Measurements from ENCODE around the gene EPM2A.

Gene EPM2A

DNA sequence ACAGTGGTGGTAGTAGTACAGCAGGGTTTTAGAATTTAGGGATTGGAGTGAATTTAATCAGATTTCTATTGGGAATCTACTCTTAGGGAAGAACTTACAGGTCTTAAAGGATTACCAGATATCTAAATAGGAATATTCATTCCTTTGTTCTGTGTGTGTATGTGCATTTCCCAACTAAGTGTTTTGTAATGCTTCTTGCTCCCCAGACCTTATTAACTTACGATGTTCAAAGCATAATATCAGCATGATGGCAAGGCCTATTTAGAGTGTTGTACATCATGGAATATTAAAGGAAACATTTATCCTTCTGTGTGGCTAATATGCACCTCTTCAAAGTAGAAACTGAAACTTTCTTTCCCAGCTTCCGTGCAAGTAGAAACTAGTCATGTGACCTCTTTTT lies 133.9 kb downstream of the EPM2A start:
- DNase-seq, result no peak

DNA sequence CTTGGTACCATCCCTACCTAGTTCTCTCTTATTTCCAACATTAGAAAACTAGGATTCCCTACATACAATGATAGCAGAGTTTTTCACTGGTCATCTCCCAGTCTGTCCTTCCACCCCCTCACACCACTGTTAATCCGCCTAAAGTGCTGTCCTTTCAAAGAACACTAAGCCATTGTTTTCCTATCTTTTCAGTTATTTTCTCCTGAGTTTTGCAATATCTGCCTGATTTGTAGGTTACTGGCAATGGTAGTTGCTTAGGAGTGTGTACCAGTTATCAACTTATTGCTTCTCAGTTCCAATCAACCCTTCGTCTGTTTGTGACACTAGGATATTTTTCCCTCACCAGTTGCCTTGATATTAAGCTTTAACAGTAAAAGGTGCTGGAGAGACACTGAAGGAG lies 135.0 kb downstream of the EPM2A start:
- no peak for DNase-seq

DNA sequence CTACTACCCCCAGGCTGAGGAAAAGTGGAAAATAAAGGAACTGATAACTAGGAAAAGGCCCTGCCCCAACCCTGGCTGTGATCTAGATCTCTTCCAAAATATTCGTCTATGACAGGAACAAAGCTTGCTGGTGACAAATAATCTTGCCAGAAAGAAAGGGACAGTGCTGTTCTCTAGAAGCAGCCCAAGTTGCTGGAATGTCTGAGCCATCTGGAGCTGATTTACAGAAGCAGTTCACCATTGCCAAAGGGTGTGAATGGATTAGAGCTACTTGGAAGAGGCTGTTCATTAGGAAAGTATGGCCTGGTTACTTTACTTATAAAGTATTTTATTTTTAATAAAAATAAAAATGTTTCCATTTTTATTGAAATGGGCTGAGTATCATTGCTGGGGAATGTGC lies 146.3 kb downstream of the EPM2A start:
- no peak for DNase-seq

DNA sequence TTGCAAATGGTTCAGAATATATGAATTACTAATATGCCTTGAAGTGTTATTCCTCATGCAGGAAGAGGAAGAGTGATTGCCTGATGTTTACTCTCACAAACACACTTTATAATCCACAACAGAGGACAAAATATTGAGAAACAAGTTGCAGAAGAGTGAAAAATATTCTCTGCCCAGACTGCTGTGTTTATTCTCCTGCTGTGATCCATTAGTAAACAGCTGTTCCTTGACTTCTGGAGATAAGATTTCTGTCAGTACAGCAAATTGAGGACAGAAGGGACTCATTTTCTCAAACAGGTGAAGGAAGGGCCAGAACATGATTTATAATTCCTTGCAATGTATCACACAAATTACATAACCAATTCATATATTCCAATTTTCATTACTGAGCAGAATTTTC lies 148.0 kb downstream of the EPM2A start:
- DNase-seq, result no peak

DNA sequence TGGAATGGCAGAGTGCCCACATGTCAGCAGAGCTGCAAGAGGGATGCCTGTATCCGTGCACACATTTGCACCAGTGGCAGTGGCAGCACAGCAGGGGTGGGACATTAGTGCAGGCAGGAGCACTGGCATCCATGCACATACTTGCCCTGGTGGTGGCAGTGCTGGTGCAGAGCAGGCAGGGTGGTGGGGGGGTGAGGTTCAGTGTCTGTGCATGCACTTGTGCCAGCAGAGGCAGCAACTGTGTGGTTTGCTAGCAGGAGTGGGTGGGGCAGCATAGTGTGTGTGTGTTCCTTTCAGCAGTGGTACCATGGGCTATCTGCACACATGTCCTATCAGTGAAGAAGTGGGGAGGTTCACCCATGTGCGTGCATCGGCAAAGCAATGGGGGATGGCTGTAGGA lies 151.6 kb downstream of the EPM2A start:
- no peak for DNase-seq
